GM12878 (cell line): ENCODE data around the gene OTUD4. TPM values are rescaled to one million over a fixed set of nuclear protein-coding genes. Genes with fewer than 3 reads are reported as not detected.
A peak's percentile ranks its signal among the peaks of the same experiment; 100 is the strongest.

Source experiments
- ATAC-seq: fragments of 200-7000 bp; cut with Tn5 transposase; 3 replicates; pipeline ENCODE4 v1.9.1; 2020; ENCODE audit warnings: mild to moderate bottlenecking, moderate library complexity
- BruUV-seq: library from RNA; stranded (reverse); fragments of 400-500 nt; replicated peaks from 2 replicates; lab custom pipeline; 2021; lab: Mats Ljungman, UMichigan
- CTCF ChIA-PET: fragments of 300-600 bp; sonication (Branson Sonifier 250); formaldehyde crosslinking; extraction: SDS; loops from one replicate; lab custom pipeline; 2021; ENCODE audit warnings: inconsistent platforms; lab: Yijun Ruan, JAX
- POLR2A ChIA-PET: fragments of 350-600 bp; formaldehyde crosslinking; extraction: SDS; loops from one replicate; lab custom pipeline; 2021; ENCODE audit warnings: inconsistent platforms; lab: Charles Lee
- RAD21 ChIA-PET: fragments of 300-600 bp; sonication (Branson Sonifier 250); formaldehyde crosslinking; loops from one replicate; lab custom pipeline; 2023; ENCODE audit warnings: antibody characterized with exemption; ENCODE audit not compliant: unreplicated experiment; lab: Charles Lee
- SMC1A ChIA-PET: fragments of 300-600 bp; sonication (Branson Sonifier 250); formaldehyde crosslinking; loops from one replicate; lab custom pipeline; 2023; ENCODE audit not compliant: unreplicated experiment, uncharacterized antibody; lab: Charles Lee
- DNase-seq: peaks from one replicate; pipeline ENCODE4 v3.0.0-alpha.2; 2011; ENCODE audit warnings: low read depth, low spot score
- FAIRE-seq: peaks from 3 replicates; lab custom pipeline; 2011; peaks lifted over from hg19 to GRCh38; lab: Jason Lieb, UNC
- H2AFZ ChIP-seq: 2 replicates; pipeline ENCODE4 v1.6.0; 2011; ENCODE audit warnings: low read depth, low read length, control low read depth; ENCODE audit not compliant: control insufficient read depth
- H3K27ac ChIP-seq: 2 replicates; pipeline ENCODE4 v1.5.1; 2011; ENCODE audit warnings: control low read depth; ENCODE audit not compliant: control insufficient read depth, insufficient read depth
- H3K27me3 ChIP-seq, 2 experiments: replicated peaks in 1 of 2; 2 replicates each; pipeline versions ENCODE4 v1.6.0 to v1.6.1; 2011; ENCODE audit warnings: low read length in 1 of 2; ENCODE audit not compliant: control insufficient read depth in 2 of 2, insufficient read depth in 2 of 2
- H3K36me3 ChIP-seq, 2 experiments: 2 replicates each; pipeline ENCODE4 v1.5.1; 2011; ENCODE audit warnings: low read length in 1 of 2; ENCODE audit not compliant: control insufficient read depth in 2 of 2, insufficient read depth in 2 of 2
- H3K4me1 ChIP-seq: 2 replicates; pipeline ENCODE4 v1.6.1; 2011; ENCODE audit warnings: mild to moderate bottlenecking, low read length, moderate library complexity, mixed read lengths; ENCODE audit not compliant: control insufficient read depth, insufficient read depth
- H3K4me2 ChIP-seq: 2 replicates; pipeline ENCODE4 v1.6.0; 2011; ENCODE audit warnings: control low read depth; ENCODE audit not compliant: control insufficient read depth, insufficient read depth
- H3K4me3 ChIP-seq: fragments of 200-600 bp; sonication (generic); 2 replicates; pipeline ENCODE4 v1.5.1; 2016
- H3K79me2 ChIP-seq: 2 replicates; pipeline ENCODE4 v1.6.0; 2011; ENCODE audit warnings: low read length; ENCODE audit not compliant: control insufficient read depth, insufficient read depth
- H3K9ac ChIP-seq: 2 replicates; pipeline ENCODE4 v1.8.0; 2011; ENCODE audit warnings: low read length, control low read depth, mixed read lengths; ENCODE audit not compliant: control insufficient read depth, insufficient read depth
- H3K9me3 ChIP-seq: replicated peaks from 3 replicates; pipeline ENCODE4 v1.5.1; 2011; ENCODE audit warnings: mild to moderate bottlenecking, low read length; ENCODE audit not compliant: control insufficient read depth, insufficient read depth
- H4K20me1 ChIP-seq: 2 replicates; pipeline ENCODE4 v1.6.0; 2011; ENCODE audit not compliant: control insufficient read depth, insufficient read depth
- CREM ChIP-seq: IDR thresholded peaks from 2 replicates; pipeline ENCODE4 v1.6.1; 2014; ENCODE audit warnings: antibody characterized with exemption, low read depth
- E2F8 ChIP-seq: fragments of 450-650 bp; IDR thresholded peaks from 2 replicates; pipeline ENCODE4 v1.6.1; 2018; ENCODE audit warnings: mild to moderate bottlenecking, low read depth, moderate library complexity; ENCODE audit not compliant: partially characterized antibody
- ELK1 ChIP-seq: IDR thresholded peaks from 2 replicates; pipeline ENCODE4 v1.6.1; 2012; ENCODE audit warnings: low read depth, low read length, improper control_type of control experiment
- KDM1A ChIP-seq: fragments of 200-600 bp; sonication (generic); IDR thresholded peaks from 2 replicates; pipeline ENCODE4 v1.6.1; 2016; ENCODE audit warnings: borderline replicate concordance
- KLF5 ChIP-seq: fragments of 450-650 bp; IDR thresholded peaks from 2 replicates; pipeline ENCODE4 v1.6.1; 2014; ENCODE audit warnings: mild to moderate bottlenecking; ENCODE audit not compliant: partially characterized antibody
- MTA2 ChIP-seq: fragments of 450-650 bp; IDR thresholded peaks from 2 replicates; pipeline ENCODE4 v1.6.1; 2016; ENCODE audit warnings: low read depth, mild to moderate bottlenecking, moderate library complexity
- NFYA ChIP-seq: IDR thresholded peaks from 2 replicates; pipeline ENCODE4 v1.6.1; 2011; ENCODE audit warnings: low read depth, mild to moderate bottlenecking, low read length, improper control_type of control experiment, borderline replicate concordance
- NRF1 ChIP-seq: conservative IDR thresholded peaks from 2 replicates; pipeline ENCODE4 v1.6.1; 2011; ENCODE audit warnings: mild to moderate bottlenecking, low read depth, low read length, improper control_type of control experiment
- RELA ChIP-seq: fragments of 450-650 bp; IDR thresholded peaks from 2 replicates; pipeline ENCODE4 v1.8.0; 2014; ENCODE audit warnings: borderline replicate concordance; ENCODE audit not compliant: partially characterized antibody
- RELB ChIP-seq: fragments of 450-650 bp; IDR thresholded peaks from 2 replicates; pipeline ENCODE4 v1.6.1; 2017; ENCODE audit warnings: low read depth, mild to moderate bottlenecking, moderate library complexity
- SMAD1 ChIP-seq: fragments of 450-650 bp; IDR thresholded peaks from 2 replicates; pipeline ENCODE4 v1.6.1; 2018; ENCODE audit warnings: mild to moderate bottlenecking, low read depth; ENCODE audit not compliant: partially characterized antibody
- SUZ12 ChIP-seq: fragments of 200-600 bp; sonication (generic); IDR thresholded peaks from one replicate; pipeline ENCODE4 v1.6.1; 2018; ENCODE audit warnings: antibody characterized with exemption, mild to moderate bottlenecking; ENCODE audit not compliant: unreplicated experiment
- ZBTB33 ChIP-seq: fragments of 450-650 bp; IDR thresholded peaks from 2 replicates; pipeline ENCODE4 v1.6.1; 2017; ENCODE audit warnings: mild to moderate bottlenecking
- WGBS: methylation state at CpG from one replicate; pipeline ENCODE4 v1.1.6; 2016; ENCODE audit warnings: low lambda C conversion rate; ENCODE audit not compliant: insufficient replicate concordance, insufficient coverage; ENCODE audit errors: missing lambda C conversion rate; 5-methylcytosine and 5-hydroxymethylcytosine counted together
- in situ Hi-C: fragments of 300-500 bp; cut with MboI; formaldehyde crosslinking; loops from 9 replicates; pipeline ENCODE4 v1.14.3; 2018; ENCODE audit warnings: mixed read lengths
- intact Hi-C: fragments of 100-400 bp; cut with micrococcal nuclease; formaldehyde crosslinking; loops from one replicate; pipeline ENCODE4 v1.14.2; 2022; ENCODE audit not compliant: unreplicated experiment
- polyA plus RNA-seq, 11 experiments: library from polyadenylated mRNA; depleted of rRNA in 4 of 11; unstranded in 6 of 11; stranded (reverse) in 5 of 11; fragments of >200 nt; fragmentation: Nextera tagmentation in 4 of 11; fragmentation: Illumina TruSeq in 1 of 11; extraction: Ambion mirVana in 4 of 11; extraction: Trizol in 1 of 11; gene quantifications; 1 replicate in 1 of 11; 2 replicates in 10 of 11; pipeline versions ENCODE4 v1.2.1 to v1.2.3, GENCODE V29; 2011 to 2016; ENCODE audit warnings: inconsistent platforms in 2 of 11, missing spikeins in 2 of 11, low read depth in 1 of 11
- total RNA-seq, 4 experiments: library from RNA; depleted of rRNA in 3 of 4; stranded (reverse); fragments of >200 nt in 3 of 4; fragmentation: Illumina TruSeq in 1 of 4; extraction: Trizol in 1 of 4; gene quantifications; 2 replicates each; pipeline versions ENCODE4 v1.2.1 to v1.2.3, GENCODE V29; 2013 to 2021

OTUD4 gene
- total and polyA plus RNA-seq, 10 of the 15 experiments (the other 5 are each of a cell fraction or from before 2014, with no cell fraction given), result 2.2 to 26.3 (median 14.2) TPM

GRCh38 chr4:145101091-145101490, 79.3 kb downstream of the OTUD4 start:
- peak overlapping the region; percentile 73 for H3K4me2 ChIP-seq
- ChIA-PET RAD21 (interaction anchor here (0.6 to 4.4 kb wide), 4 partner anchors 35 to 516 kb away, joined by 3 to 30 read pairs (median 4); no protein-coding TSS in a partner anchor), POLR2A (interaction anchor here (1.6 kb wide), 1 partner anchor 76 kb away, joined by 8 read pairs; no protein-coding TSS in a partner anchor), CTCF (interaction anchor here (0.7 to 6.6 kb wide), 8 partner anchors 16 to 1244 kb away, joined by 3 to 30 read pairs (median 3); no protein-coding TSS in a partner anchor), SMC1A (interaction anchor here (0.8 to 4.9 kb wide), 11 partner anchors 11 to 77 kb away, joined by 3 to 34 read pairs (median 5); no protein-coding TSS in a partner anchor)
- no peak for TF ChIP-seq NRF1
- no peak for TF ChIP-seq E2F8
- no peak for TF ChIP-seq RELB
- TF ChIP-seq RELA, result no peak
- no peak for TF ChIP-seq ZBTB33
- TF ChIP-seq KLF5, result no peak
- no peak for TF ChIP-seq KDM1A
- TF ChIP-seq MTA2, result no peak
- TF ChIP-seq NFYA, result no peak
- no peak for TF ChIP-seq CREM
- TF ChIP-seq SMAD1, result no peak
- no peak for TF ChIP-seq SUZ12
- no peak for TF ChIP-seq ELK1
- H3K36me3 ChIP-seq, result peaks cover 0 to 2% of the 10 kb centered on the region in 2 experiments; a peak in 1 of 4 replicates
- intact Hi-C loops (no loop called here), in situ Hi-C loops (loop anchor here (25.0 kb wide), 1 partner anchor 1564 kb away; no protein-coding TSS in a partner anchor)
- peaks cover 7% of the 10 kb centered on the region; the same call in 1 of the 2 replicates for H3K4me1 ChIP-seq
- peak overlapping the region; percentile 22; the same call in 1 of the 2 replicates for H3K4me3 ChIP-seq
- H4K20me1 ChIP-seq, result no peaks in the 10 kb centered on the region
- no peak for FAIRE-seq
- no peaks in the 10 kb centered on the region for H3K9me3 ChIP-seq
- no peak overlapping the region for H3K9ac ChIP-seq
- WGBS, result 95% methylated on average over 1 of the region's 1 CpG
- H3K27me3 ChIP-seq, result no peaks in the 10 kb centered on the region
- no peak overlapping the region for H3K27ac ChIP-seq
- no peak for ATAC-seq
- BruUV-seq, result no TSS peak
- H3K79me2 ChIP-seq, result peaks cover 89% of the 10 kb centered on the region
- no peak overlapping the region for H2AFZ ChIP-seq
- no peak for DNase-seq
